Left lung (tissue), 10 donors: ENCODE results near the gene SLC47A1. TPM values are rescaled to one million over a fixed set of nuclear protein-coding genes. Genes with fewer than 3 reads are reported as not detected.
"Not testable (repeated sequence)": the region's sequence is repeated elsewhere in the genome, so short reads cannot be mapped to it uniquely, and the experiment has no call there.

Experiments
- ATAC-seq: fragments of 200-7000 bp; cut with Tn5 transposase; one replicate; pipeline ENCODE4 v1.9.1; 2020; ENCODE audit warnings: moderate library complexity
- DNase-seq, 4 donors: peaks; one replicate each; pipeline ENCODE4 v3.0.0-alpha.2; 2013 to 2020
- H3K27ac ChIP-seq, 2 donors: fragments of 200-600 bp; sonication (generic) in 1 of 2; one replicate each; pipeline versions ENCODE4 v1.5.0 to v1.8.0; 2020 to 2021
- H3K27me3 ChIP-seq, 2 donors: fragments of 200-600 bp; sonication (generic) in 1 of 2; one replicate each; pipeline versions ENCODE4 v1.5.0 to v1.8.0; 2020 to 2021
- H3K36me3 ChIP-seq, 2 donors: fragments of 200-600 bp; sonication (generic) in 1 of 2; one replicate each; pipeline versions ENCODE4 v1.5.0 to v1.8.0; 2020 to 2021
- H3K4me1 ChIP-seq, 2 donors: fragments of 200-600 bp; one replicate each; pipeline ENCODE4 v1.8.0; 2021
- H3K4me3 ChIP-seq, 2 donors: fragments of 200-600 bp; sonication (generic) in 1 of 2; one replicate each; pipeline versions ENCODE4 v1.5.0 to v1.8.0; 2020 to 2021; ENCODE audit warnings: mild to moderate bottlenecking in 1 of 2
- H3K9me3 ChIP-seq, 2 donors: fragments of 200-600 bp; sonication (generic) in 1 of 2; one replicate each; pipeline versions ENCODE4 v1.5.0 to v1.8.0; 2020 to 2021
- CTCF ChIP-seq, 2 donors: fragments of 200-600 bp; sonication (generic) in 1 of 2; IDR thresholded peaks; one replicate each; pipeline versions ENCODE4 v1.5.0 to v1.8.0; 2021; ENCODE audit warnings: antibody characterized with exemption in 2 of 2
- intact Hi-C, 2 donors: fragments of 100-400 bp; cut with DNase I; formaldehyde crosslinking; loops; one replicate each; pipeline versions ENCODE4 v1.11.2 to v1.14.2; 2022
- polyA plus RNA-seq, 6 donors: library from polyadenylated mRNA; unstranded; fragments of 120-200 nt; gene quantifications; one replicate each; pipeline ENCODE4 v1.2.1, GENCODE V29; 2013; ENCODE audit not compliant: insufficient read length in 6 of 6
- total RNA-seq, 2 donors: library from RNA; stranded (reverse); fragmentation: NEBNext Ultra II Directional; extraction: Animal tissue kit (Norgen Biotek cat#: 25700); gene quantifications; one replicate each; pipeline ENCODE4 v1.2.1, GENCODE V29; 2021
- donor health status: DM: no; HTN: yes; CAD: no.
- donor health status: DM: no; HTN: no; CAD: no.

Gene SLC47A1
- total and polyA plus RNA-seq, 8 donors, result 1.0 to 16.2 (median 1.8) TPM

- Histone ChIP-seq H3K27ac (no peak overlapping the region), H3K4me1 (peaks cover 0 to 10% of the 10 kb centered on the region in 2 donors), H3K27me3 (peaks cover 0 to 14% of the 10 kb centered on the region in 2 donors), H3K9me3 (no peaks in the 10 kb centered on the region), H3K4me3 (no peak overlapping the region), H3K36me3 (no peaks in the 10 kb centered on the region)
- no peak for TF ChIP-seq CTCF (IDR thresholded peaks at IDR 0.05)
- intact Hi-C loops, result no loop called here
- DNase-seq (no peak), ATAC-seq (no peak)
These were observed 31.1 kb upstream of the SLC47A1 start for GRCh38 chr17:19502517-19502916.

DNA sequence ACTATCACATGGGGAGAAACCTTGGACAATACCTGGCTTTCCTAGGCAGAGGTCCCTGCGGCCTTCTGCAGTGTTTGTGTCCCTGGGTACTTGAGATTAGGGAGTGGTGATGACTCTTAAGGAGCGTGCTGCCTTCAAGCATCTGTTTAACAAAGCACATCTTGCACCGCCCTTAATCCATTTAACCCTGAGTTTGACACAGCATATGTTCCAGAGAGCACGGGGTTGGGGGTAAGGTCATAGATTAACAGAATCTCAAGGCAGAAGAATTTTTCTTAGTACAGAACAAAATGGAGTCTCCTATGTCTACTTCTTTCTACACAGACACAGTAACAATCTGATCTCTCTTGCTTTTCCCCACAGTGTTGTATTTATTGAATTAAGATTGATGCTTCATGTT is 28.1 kb upstream of the SLC47A1 start:
- H3K9me3 ChIP-seq, H3K36me3 ChIP-seq, ATAC-seq, H3K27ac ChIP-seq, H3K4me3 ChIP-seq, DNase-seq, intact Hi-C loops: not testable (repeated sequence)
- Histone ChIP-seq H3K4me1 (peaks cover 0 to 17% of the 10 kb centered on the region in 2 donors), H3K27me3 (peaks cover 0 to 14% of the 10 kb centered on the region in 2 donors)

- TF ChIP-seq CTCF (IDR thresholded peaks at IDR 0.05), result no peak
- ATAC-seq, result peak; percentile 85
- Histone ChIP-seq H3K27me3 (peaks cover 0 to 14% of the 10 kb centered on the region in 2 donors), H3K4me3 (peak overlapping the region; percentile 47 to 63), H3K9me3 (no peaks in the 10 kb centered on the region), H3K27ac (peak overlapping the region; percentile 70 to 78), H3K4me1 (peaks cover 0 to 17% of the 10 kb centered on the region in 2 donors), H3K36me3 (no peaks in the 10 kb centered on the region)
- DNase-seq, result peak; percentile 82 to 96 (median 94)
- intact Hi-C loops, result no loop called here
These were observed 25.7 kb upstream of the SLC47A1 start for GRCh38 chr17:19507775-19508576.

- intact Hi-C loops, result no loop called here
- Histone ChIP-seq H3K9me3 (no peaks in the 10 kb centered on the region), H3K36me3 (no peaks in the 10 kb centered on the region), H3K4me1 (peaks cover 0 to 17% of the 10 kb centered on the region in 2 donors), H3K27ac (peak overlapping the region; percentile 70 to 78), H3K27me3 (peaks cover 0 to 14% of the 10 kb centered on the region in 2 donors), H3K4me3 (peak overlapping the region; percentile 47 to 63)
- no peak for TF ChIP-seq CTCF (IDR thresholded peaks at IDR 0.05)
- ATAC-seq, result no peak
- no peak for DNase-seq
These were observed 25.1 kb upstream of the SLC47A1 start for GRCh38 chr17:19508577-19508867.

GRCh38 chr17:19509281-19509852 is 24.3 kb upstream of the SLC47A1 start:
- H3K4me3 ChIP-seq, DNase-seq, ATAC-seq, intact Hi-C loops, H3K27ac ChIP-seq, H3K9me3 ChIP-seq, H3K36me3 ChIP-seq: not testable (repeated sequence)
- Histone ChIP-seq H3K4me1 (peaks cover 0 to 24% of the 10 kb centered on the region in 2 donors), H3K27me3 (peaks cover 0 to 14% of the 10 kb centered on the region in 2 donors)

DNA sequence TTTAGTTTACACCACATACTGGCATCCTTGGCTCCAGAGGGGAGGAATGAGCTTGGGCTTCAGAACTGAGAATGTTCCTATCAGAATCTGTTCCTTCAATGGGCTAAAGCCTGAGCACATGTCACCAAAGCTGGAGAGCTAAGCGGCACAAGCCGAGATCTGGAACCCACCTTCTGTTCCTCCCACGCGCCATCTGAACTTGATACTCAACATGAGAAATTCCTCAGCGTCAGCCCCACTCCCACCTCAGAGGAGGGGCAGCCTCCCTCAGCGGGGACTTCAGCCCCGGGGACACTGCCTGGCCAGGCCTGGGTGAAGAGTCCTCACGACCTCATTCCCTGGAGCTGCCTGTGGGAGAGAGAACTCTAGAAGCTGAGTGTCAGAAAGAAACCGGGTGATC is 22.8 kb upstream of the SLC47A1 start:
- intact Hi-C loops, result loop anchor here in 1 of 2 donors (10.0 kb wide), 1 partner anchor 254 kb away; no protein-coding TSS in a partner anchor
- H3K9me3 ChIP-seq, result no peaks in the 10 kb centered on the region
- no peaks in the 10 kb centered on the region for H3K36me3 ChIP-seq

More for the DNA sequence above, 22.8 kb upstream of the SLC47A1 start:
- no peak for TF ChIP-seq CTCF (IDR thresholded peaks at IDR 0.05)
- Histone ChIP-seq H3K4me1 (peaks cover 0 to 24% of the 10 kb centered on the region in 2 donors), H3K4me3 (no peak overlapping the region), H3K27me3 (peaks cover 0 to 14% of the 10 kb centered on the region in 2 donors), H3K27ac (no peak overlapping the region)
- ATAC-seq (no peak), DNase-seq (no peak)
